Renal cortical epithelial cell (primary cell): ENCODE measurements around the gene DOHH. TPM values are rescaled to one million over a fixed set of nuclear protein-coding genes. Genes with fewer than 3 reads are reported as not detected.
"Not testable (repeated sequence)": the region's sequence is repeated elsewhere in the genome, so short reads cannot be mapped to it uniquely, and the experiment has no call there.

Experiments
- DNase-seq: peaks from one replicate; pipeline ENCODE4 v3.0.0-alpha.2; 2011; ENCODE audit warnings: low read depth
- total RNA-seq: library from RNA; depleted of rRNA; stranded (reverse); fragments of >200 nt; gene quantifications from 2 replicates; pipeline ENCODE4 v1.2.3, GENCODE V29; 2014

DOHH gene
- total RNA-seq, 1 donor from 2014 or later = 21.6 TPM

DNA sequence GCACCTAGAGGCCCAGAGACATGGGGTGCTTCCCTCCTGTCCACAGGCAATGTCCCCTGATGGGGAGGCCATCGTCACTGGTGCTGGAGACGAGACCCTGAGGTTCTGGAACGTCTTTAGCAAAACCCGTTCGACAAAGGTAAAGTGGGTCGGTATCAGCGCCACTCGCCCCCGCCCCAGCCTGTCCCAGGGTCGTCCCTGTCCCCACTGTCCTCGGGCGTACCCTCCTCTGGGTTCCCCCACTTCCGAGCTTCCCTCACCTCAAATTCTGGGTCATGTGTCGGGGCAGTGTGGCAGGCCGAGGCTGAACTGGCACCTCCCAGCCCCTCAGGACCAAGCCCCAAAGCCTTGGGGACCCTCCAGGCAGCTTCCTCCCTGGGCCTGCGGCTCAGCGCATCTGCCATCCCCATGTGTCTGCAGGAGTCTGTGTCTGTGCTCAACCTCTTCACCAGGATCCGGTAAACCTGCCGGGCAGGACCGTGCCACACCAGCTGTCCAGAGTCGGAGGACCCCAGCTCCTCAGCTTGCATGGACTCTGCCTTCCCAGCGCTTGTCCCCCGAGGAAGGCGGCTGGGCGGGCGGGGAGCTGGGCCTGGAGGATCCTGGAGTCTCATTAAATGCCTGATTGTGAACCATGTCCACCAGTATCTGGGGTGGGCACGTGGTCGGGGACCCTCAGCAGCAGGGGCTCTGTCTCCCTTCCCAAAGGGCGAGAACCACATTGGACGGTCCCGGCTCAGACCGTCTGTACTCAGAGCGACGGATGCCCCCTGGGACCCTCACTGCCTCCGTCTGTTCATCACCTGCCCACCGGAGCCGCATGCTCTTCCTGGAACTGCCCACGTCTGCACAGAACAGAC is 34.1 kb upstream of the DOHH start:
- DNase-seq = no peak

DNA sequence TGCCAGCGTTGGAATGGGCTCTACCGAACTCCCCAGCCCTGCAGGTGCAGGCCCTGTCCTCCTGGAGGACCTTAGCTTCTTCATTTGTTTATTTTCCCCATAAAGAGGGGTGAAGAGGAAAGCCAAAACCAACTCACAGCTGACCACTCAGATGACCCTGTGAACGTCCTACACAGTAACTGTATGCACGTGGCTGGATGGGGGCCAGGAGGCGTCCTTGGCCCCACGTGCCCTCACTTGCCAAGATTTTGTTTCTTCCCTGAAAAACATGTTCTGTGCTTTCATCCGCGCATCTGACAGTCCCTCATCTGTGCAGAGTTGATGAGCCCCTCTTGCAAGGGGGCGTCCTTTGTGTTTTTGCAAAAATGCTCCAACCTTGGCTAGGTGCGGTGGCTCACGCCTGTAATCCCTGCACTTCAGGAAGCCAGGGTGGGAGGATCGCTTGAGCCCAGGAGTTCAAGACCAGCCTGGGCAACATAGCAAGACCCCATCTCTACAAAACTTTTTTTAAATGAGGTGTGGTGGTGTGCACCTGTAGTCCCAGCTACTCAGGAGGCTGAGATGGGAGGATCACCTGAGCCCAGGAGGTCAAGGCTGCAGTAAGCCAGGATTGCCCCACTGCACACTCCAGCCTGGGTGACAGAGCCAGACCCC is 33.2 kb upstream of the DOHH start:
- no peak for DNase-seq

DNA sequence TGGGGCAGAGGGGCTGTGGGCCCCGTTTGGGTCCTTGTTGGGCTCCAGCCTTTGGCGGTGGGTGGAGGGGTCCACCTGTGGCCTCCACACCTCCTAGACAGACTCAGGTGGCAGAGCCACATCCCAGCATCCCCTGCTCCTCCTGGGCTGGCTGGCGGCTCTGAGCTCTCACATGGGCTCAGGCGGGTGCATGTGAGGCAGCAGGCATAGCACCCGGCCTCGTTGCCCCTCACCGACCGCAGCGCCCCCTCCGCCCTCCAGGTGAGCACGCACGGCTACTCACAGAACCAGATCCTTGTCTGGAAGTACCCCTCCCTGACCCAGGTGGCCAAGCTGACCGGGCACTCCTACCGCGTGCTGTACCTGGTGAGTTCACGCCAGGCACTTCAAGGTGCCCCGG is 32.6 kb upstream of the DOHH start:
- DNase-seq = no peak

DNA sequence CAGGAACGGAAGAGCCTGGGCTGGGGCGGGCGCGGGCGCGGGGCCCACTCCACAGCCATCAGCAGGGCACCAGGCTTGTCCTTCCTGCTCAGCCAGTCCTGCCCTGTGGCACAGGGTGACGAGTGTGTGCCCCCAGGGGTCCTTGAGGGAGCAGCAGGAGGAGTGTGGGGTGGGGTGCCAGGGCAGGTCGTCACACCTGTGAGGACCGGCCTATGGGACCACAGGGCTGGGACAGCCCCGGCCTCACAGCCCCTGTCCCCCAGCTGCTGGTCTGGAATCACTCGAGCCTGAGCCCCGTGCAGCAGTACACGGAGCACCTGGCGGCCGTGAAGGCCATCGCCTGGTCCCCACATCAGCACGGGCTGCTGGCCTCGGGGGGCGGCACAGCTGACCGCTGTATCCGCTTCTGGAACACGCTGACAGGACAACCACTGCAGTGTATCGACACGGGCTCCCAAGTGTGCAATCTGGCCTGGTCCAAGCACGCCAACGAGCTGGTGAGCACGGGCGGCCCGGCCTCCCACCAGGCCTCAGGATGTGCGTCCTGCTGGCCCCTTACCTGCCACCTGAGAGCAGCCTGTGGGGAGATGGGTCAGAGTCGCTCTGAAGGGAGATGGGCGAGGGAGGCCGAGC is 31.8 kb upstream of the DOHH start:
- no peak for DNase-seq

DNA sequence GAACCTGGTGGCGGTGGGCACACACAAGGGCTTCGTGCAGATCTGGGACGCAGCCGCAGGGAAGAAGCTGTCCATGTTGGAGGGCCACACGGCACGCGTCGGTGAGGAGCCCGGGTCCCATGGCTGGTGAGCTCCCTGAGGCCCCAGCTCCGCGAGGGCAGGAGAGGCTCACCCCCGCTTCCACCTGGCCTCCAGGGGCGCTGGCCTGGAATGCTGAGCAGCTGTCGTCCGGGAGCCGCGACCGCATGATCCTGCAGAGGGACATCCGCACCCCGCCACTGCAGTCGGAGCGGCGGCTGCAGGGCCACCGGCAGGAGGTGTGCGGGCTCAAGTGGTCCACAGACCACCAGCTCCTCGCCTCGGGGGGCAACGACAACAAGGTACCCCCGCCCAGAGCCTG is 31.2 kb upstream of the DOHH start:
- DNase-seq = no peak

DNA sequence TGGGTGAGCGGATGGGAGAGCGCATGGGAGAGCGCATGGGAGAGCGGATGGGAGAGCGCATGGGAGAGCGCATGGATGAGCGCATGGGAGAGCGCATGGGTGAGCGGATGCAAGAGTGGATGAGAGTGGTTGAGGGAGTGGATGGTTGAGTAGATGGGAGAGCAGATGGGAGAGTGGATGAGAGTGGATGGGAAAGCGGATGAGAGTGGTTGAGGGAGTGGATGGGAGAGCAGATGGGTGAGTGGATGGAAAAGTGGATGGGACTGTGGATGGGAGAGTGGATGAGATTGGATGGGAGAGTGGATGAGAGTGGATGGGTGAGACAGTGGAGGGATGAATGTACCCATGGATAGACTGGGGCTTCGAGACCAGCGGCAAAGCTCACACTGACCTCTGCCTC is 29.9 kb upstream of the DOHH start:
- no peak for DNase-seq

DNA sequence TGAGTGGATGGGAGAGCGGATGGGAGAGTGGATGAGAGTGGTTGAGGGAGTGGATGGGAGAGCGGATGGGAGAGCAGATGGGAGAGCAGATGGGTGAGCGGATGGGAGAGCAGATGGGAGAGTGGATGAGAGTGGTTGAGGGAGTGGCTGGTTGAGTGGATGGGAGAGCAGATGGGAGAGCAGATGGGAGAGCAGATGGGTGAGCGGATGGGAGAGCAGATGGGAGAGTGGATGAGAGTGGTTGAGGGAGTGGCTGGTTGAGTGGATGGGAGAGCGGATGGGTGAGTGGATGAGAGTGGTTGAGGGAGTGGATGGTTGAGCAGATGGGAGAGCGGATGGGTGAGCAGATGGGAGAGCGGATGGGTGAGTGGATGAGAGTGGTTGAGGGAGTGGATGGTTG is 28.8 kb upstream of the DOHH start:
- not testable (repeated sequence) for DNase-seq

DNA sequence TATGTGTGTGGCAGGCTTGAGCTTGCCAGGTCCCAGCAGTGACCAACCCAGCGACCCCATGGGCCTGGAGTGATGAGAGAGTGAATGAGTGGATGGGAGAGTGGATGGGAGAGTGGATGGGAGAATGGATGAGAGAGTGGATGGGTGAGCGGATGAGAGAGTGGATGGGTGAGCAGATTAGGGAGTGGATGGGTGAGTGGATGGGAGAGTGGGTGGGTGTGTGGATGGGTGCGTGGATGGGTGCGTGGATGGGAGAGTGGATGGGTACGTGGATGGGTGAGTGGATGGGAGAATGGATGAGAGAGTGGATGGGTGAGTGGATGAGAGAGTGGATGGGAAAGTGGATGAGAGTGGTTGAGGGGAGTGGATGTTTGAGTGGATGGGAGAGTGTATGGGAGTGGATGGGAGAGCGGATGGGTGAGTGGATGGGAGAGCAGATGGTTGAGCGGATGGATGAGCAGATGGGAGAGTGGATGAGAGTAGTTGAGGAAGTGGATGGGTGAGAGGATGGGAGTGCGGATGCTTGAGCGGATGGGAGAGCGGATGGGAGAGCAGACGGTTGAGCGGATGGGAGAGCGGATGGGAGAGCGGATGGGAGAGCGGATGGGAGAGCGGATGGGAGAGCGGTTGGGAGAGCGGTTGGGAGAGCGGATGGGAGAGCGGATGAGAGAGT is 28.2 kb upstream of the DOHH start:
- DNase-seq = no peak

DNA sequence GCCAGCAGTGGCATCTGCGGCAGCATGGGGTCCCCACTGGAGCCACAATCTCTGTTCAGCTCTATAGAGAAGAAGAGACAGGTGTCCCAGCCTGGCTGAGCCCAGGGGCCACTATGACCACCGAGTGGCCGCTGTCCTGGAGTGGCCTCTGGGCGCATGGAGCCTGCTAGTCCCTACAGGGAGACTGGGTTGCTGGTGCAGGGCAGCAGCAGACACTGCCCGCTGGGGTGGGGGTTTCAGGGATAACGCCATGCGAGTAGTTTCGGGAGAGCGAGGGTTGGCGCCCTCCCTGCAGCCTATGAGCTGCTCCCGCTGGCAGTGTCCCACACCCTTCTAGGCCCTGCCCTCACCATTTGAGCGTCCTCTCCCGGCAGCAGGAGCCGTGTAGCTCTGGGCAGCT is 27.6 kb upstream of the DOHH start:
- no peak for DNase-seq

DNA sequence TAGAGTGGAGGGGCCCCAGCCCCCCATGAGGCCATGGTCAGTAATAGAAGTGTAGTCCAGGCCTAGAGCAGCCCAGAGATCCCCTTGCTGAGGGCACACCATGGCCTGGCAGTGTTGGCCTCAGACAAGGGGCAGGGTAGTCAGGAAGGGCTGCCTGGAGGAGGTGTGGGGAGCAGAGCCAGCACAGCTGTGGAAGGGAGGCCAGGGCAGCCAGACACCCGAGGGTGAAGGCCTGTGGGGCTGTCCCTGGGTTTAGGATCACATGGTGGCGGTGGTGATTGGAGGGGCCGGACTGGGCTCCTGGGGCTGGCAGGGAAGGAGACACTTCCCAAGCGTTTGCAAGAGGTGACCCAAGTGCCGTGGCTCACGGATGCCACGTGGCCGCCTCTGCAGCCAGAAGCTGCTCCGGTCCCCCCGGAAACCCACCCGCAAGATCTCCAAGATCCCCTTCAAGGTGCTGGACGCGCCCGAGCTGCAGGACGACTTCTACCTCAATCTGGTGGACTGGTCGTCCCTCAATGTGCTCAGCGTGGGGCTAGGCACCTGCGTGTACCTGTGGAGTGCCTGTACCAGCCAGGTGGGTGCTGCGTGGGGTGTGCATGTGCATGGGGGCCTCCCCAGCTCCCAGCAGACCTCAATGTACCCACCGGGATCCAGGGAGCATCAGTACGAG is 26.9 kb upstream of the DOHH start:
- DNase-seq = no peak

DNA sequence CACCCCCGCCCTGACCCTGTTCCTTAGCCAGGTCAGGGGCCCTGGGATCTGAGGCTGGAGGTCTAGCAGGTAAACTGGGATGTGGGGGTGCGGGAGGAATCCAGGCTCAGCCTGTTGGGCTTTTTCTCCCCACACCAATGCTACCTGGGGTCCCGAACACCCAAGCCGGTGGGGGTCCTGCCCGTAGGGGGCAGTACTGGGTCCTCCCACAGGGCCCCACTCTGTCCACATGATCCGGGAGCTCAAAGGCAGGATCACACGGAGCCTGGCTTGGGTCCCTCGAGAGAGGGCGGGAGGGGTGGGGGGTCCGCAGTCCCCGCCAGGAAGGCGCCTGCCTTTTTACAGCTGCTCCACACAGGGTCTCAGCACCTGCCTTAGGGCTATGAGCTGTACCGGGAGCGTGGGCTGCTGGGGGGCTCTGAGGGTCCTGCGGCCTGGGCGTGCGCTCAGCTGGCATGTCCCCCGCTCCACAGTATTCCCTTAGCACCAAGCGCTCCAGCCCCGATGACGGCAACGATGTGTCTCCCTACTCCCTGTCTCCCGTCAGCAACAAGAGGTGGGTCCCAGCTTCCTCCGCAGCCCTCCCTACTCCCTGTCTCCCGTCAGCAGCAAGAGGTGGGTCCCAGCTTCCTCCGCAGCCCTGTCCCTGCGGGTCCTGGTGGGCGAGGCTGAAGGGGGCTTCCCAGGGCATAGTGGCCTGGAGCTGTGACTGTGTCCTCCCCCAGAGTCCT is 26.2 kb upstream of the DOHH start:
- no peak for DNase-seq

DNA sequence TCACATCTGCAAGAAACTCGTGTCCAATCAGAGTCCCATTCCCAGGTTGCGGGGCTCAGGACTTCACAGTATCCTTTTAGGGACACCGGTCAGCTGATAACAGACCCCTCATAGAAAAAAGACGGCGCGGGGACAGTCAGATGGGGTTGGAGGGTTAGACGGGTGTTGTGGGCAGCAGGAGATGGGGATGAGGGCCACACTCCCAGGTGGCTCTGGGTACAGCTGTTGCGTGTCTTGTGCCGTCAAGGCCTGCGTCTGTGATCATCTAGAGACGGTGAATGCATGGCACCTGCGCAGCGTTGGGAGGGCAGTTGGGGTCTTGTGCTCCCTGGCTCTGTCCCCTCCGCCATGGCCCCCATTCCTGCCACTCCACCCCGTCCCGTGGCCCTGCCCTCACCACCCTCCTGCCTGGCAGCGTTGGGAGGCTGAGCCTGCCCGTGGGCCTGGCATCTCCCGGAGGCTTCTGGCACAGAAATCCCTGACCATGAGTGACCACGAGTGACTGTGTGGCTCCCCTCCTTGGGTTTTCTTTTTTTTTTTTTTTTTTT is 24.5 kb upstream of the DOHH start:
- no peak for DNase-seq

DNA sequence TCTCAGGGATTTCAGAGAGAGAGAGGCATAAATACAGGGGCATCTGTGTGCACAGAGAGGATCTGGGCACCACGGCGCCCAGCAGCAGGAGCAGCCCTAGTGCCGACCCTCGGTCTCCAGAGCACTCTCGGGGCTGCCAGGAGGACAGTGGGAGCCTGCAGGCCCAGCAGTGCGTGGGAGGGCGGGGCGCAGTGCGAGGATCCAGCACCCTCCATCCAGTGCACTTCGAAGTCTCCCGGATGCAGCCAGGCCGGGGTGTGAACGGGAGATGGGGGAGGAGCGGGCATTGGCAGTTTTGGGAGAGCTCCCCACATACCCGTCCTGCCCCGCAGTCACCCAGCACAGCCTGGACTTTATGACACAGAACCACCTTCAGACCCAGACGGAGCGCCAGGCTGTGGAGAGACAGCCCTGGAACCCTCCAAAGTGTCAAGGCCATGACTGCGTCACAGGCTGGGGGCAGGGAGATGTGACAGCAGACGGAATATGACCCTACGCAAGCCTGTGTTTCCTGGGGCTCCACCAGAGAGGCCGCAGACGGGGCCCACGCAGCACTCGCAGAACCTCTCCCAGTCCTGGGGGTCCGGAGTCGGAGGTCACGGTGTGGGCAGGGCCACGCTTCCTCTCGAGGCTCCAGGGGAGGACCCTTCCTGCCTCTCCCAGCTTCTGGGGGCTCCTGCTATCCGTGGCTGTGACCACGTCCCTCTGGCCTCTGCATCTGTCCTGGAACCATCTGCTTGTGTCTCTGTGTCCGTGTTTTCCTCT is 23.8 kb upstream of the DOHH start:
- no peak for DNase-seq

DNA sequence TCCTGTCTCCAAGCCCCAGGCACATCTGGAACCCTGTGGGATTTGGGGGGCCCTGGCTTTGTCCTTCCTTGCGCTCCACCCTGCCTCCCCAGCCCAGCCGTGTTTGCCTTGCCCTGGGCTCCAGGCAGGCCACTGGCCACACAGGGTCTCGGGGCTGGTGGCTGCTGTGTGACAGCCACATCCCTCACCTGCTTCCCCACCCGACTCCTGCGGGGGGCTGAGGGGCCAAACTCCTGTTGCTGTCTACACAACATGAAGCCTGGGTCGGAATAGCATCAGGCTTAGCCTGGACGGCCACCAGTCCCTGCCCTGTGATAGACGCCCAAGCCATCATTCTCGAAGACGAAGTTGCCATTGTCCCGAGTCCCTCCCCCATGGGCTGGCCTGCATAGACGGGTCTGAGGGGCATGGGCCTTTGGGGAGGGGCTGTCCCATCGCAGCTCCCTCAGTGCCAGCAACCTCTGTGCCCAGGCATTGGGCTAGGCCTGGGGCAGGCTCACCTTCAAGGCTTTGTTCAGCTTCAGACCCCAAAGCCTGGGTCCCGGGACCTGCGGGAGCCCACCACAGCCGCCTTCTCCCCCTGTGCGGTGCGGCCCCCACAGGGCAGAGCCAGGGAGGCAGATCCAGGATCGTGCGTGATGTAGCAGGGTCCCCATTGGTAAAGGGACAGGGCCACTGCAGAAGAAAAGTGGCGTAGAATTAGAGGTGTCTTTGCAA is 23.0 kb upstream of the DOHH start:
- DNase-seq = no peak

DNA sequence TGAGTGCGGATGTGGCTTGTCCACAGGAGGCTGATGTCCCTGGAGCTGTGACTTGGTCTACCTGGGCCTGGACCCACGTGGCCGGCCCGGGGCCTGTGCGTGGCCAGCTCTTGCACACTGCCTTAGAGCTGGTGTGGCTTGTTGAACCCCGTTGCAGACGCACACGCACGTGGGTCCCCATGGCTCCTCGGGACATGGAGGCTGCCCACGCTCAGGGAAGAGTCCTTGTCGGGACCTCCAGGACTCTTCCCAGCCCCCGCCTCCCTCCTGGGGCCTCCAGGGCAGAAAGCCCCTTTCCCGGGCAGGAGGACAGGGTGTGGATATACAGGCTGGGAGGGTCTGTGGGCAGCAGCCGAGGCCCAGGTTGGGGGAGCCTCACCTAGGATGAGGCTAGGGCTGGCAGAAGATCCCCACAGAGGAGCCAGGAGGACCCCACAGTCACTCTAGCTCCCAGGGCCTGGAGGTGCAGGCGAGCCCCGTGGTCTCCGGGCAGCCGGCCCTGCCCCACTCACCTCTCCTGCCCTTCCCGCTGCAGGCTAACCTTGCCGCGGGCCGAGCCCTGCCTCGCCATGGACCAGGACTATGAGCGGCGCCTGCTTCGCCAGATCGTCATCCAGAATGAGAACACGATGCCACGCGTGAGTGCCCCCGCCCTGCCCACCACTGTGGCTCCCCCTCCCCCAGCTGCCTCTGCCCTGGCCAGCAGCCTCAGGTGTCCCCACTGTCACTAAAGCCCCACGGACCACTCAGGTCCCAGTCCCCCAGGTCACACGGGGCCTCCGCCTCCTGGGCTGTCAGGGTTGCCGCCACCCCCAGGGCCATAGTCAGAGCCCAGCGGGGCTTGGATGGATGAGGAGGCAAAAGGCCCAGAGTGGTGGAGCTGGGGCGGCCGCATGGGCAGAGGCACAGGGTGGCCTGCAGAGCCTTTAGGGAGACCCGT is 22.2 kb upstream of the DOHH start:
- no peak for DNase-seq

DNA sequence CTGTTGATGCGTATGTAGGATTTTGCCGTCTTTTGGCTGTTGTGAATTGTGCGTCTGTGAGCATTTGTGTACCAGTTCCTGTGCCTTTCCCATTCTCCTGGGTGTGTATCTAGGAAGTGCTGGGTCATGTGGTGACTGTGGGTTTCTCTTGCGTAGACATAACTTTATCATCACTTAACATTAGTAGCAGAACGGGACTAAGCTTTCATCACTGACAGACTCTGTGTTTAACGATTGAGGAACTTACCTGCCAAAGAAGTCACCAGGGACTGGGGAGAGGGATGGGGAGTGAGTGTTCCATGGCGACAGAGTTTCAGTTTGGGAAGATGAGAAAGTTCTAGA is 20.6 kb upstream of the DOHH start:
- no peak for DNase-seq

DNA sequence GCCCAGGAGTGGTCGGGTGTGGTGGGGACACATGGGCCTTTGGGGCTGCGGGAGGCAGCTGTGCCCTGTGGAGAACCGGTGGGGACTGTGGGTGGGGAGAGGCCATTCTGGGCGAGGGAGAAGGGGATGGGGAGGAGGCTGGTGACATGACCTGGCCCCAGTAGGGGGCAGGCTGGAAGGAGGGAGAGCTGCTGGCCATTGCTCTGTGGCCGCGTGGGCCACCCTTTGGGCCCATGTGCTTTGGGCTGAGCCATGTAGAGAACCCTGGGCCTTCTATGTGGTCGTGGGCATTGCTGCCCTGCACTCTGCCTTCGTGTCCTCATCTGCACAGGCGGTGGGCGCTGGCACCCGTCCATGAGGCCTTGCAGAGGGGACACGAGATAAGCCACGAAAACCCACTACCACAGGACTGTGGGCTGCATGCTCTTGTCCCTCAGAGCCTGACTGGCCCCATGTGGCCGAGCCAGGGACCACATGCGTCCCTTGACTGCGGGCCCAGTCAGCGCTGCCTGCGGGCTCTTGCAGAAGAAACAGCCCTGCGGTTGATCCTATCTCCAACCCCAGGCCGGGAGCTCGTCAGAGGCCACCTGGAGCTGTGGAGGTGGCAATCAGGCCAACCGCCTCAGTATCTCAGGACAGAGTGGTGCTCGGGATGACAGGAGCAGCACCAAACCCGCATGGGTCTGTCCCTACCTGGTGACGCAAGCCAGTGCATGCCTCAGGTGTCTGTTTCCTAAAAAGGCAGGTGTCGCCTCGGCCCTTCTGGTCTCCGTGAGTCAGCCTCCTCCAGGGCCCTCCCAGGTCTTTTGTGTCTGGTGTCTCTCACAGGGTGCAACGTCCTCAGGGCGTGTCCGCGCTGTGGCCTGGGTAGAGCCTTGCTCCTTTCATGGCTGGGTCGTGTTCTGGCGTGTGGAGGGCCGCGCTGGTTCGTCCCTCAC is 20.0 kb upstream of the DOHH start:
- DNase-seq = no peak
